Measurements from ENCODE around the gene ATP11A.

The ATP11A gene

GRCh38 chr13:112907286-112907685 lies 217.4 kb downstream of the ATP11A start:
- DNase-seq (ENCODE audit: low read depth), result no peak
- TF ChIP-seq CTCF (conservative IDR thresholded peaks at IDR 0.05; ENCODE audit: low read length), result no peak
- H3K4me3 ChIP-seq (ENCODE audit: low read length), result no peak overlapping the region

DNA sequence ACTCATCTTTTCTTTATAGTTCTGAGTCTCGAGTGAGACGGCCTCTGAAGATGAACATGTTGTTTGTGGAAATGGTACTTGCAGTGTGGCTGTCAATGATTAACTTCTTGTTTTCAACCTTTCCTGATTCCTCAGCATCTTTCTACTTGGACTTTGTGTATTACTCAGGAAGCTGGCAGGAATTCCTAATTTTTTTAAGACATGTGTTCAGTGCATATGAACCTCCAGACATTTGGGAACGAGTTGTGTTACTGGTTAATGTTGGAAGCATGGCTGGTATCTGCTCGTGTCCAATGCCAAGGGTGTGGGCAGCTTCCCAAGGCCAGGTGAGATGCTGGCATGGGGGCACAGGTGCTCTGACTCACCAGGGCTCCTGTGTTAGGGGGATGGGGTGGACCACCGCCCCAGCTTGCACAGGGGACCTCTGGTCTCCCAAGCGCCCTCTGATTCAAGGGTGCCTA lies 218.1 kb downstream of the ATP11A start:
- no peak for TF ChIP-seq CTCF (conservative IDR thresholded peaks at IDR 0.05; ENCODE audit: low read length)
- no peak overlapping the region for H3K4me3 ChIP-seq (ENCODE audit: low read length)
- DNase-seq (ENCODE audit: low read depth), result no peak

DNA sequence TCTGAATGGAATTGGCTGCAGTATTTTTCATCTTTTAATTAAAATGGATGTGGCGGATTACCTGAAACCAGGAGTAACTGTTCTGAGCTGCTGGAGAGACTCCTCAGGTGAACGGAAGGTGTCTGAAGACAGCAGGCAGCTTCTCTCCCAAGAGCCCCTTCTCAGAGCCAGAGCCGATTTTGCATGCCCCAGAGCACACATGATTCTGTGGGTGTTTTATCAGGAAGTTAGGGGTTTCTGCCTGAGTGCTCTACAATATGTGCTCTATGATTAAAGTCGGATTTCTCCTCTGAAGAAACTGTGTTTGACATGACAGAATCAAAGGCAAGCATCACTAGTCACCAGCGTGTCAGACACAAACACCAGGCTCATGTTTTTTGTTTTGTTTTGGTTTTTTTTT lies 218.5 kb downstream of the ATP11A start:
- TF ChIP-seq CTCF (conservative IDR thresholded peaks at IDR 0.05; ENCODE audit: low read length), result no peak
- no peak for DNase-seq (ENCODE audit: low read depth)
- H3K4me3 ChIP-seq (ENCODE audit: low read length), result no peak overlapping the region

DNA sequence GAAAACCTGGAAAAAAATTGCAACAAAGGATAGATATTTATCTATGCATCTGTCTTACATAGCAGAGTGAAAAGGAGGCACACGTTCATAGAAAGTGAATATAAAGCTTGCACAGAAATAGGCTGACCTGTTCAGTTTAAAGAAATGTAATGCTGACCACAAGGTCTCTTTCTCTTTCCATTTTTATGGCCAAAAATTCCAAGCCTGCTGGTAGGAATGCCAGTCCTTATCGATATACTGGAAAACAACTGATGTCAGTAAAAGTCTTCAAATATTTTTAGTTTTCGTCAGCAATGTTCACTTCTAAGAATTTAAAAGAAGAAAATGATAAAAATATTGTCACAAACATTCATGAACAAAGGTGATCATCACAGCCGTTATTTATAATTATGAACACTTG lies 220.2 kb downstream of the ATP11A start:
- DNase-seq (ENCODE audit: low read depth), result peak; percentile 13
- no peak overlapping the region for H3K4me3 ChIP-seq (ENCODE audit: low read length)
- peak; percentile 13; the same call in 1 of the 2 replicates for TF ChIP-seq CTCF (conservative IDR thresholded peaks at IDR 0.05; ENCODE audit: low read length)

DNA sequence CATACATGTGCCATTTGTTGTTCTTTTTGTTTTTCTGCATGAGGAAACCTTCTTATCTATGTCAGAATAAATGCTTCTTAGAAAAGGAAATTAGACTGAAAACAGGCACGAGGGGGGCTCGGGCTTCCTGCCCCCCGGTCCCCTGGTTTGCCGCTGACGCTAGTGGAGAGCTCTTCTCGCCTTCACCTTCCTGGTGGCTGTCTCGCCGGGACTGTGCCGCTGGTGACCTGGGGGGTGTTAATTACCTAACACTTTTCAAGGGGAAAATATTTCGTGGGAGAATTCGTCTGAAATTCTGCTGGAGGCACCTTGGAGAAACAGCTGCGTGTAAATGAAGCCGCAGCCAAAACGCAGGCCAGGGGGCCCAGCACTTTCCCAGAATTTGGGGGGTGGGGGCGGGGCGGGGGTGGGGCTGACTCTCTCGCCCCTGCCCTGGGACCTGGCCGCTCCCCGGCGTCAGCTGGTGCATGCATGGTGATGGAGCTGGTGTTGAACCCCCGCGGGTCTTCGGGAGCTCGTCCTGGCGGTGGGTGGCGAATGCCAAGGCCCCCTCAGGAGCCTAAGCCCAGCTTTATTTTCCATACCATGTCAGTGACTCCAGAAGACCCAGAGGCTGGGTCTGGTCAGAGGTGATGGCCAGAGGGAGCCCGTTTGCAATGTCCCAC lies 220.9 kb downstream of the ATP11A start:
- no peak for DNase-seq (ENCODE audit: low read depth)
- H3K4me3 ChIP-seq (ENCODE audit: low read length), result no peak overlapping the region
- no peak for TF ChIP-seq CTCF (conservative IDR thresholded peaks at IDR 0.05; ENCODE audit: low read length)

GRCh38 chr13:112911285-112911701 lies 221.5 kb downstream of the ATP11A start:
- DNase-seq (ENCODE audit: low read depth), result no peak
- no peak for TF ChIP-seq CTCF (conservative IDR thresholded peaks at IDR 0.05; ENCODE audit: low read length)
- no peak overlapping the region for H3K4me3 ChIP-seq (ENCODE audit: low read length)

- no peak overlapping the region for H3K4me3 ChIP-seq (ENCODE audit: low read length)
- no peak for TF ChIP-seq CTCF (conservative IDR thresholded peaks at IDR 0.05; ENCODE audit: low read length)
- DNase-seq (ENCODE audit: low read depth), result no peak
Observed at GRCh38 chr13:112911883-112912282, 222.0 kb downstream of the ATP11A start.
